Measurements from ENCODE around the gene CALU.

CALU gene

DNA sequence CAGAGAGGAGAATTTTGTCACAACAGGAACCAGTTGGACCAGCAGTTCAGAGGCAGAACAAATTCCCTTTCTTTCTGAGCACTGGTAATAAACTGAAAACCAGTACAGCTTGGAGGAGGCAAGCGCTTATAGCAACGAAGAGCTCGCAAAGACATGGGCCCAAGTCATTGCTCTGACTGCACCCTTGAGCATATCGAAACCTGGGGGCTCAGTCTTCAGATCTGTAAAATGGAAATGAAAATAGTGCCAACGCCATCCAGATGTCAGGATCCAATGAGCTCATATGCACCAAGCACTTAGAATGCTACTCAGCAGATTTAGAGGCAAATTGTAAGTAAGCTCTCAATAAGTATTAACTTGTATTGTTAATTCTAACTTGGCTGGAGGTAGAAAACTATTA lies 14.4 kb upstream of the CALU start:
- DNase-seq (ENCODE audit: low read depth in 1 of 2, low spot score in 1 of 2) = no peak

DNA sequence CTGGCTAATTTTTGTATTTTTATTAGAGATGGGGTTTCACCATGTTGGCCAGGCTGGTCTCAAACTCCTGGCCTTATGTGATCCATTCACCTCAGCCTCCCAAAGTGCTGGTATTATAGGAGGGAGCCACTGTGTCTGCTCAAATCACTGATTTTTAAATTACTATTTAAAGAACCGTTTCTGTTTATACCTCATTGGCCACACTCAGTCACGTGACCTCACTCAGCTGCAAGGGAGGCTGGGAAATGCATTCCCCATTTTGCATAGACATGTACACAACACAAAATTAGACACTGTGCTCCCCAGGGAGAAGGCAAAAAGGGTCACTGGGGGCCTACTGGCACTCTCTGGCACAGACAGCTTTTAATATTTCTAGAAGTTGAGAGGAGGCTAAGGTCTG lies 13.6 kb upstream of the CALU start:
- no peak for DNase-seq (ENCODE audit: low read depth in 1 of 2, low spot score in 1 of 2)

DNA sequence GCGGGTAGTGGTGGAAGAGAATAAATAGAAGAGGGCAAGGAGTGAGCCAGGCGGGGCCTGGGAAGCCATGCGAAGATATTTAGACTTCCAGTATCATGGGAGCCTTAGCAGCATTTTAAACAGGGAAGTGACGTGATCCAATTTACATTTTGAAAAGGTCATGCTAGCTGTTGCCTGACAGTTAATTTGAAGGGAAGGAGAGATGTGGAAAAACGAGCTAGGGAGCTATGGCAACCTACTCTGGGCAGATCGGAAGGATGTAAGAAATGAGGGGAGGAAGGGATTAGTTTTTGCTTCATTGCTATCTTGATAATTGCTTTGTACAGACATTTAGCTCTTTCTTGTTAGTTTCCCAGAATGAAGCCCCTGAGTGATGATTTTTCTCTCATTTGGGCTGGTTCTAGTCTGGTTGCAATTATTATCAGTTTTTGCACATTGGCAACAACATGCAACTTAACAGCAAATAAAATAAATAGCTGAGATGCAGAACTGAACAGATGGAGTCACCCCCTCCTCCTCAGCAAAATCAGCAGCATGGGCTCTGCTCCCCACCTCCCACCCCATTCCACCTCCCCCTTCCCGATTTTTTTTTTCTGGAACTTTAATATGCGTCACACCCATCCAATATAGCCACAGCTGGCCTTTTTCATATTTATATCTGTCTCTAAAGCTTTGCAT lies 13.0 kb upstream of the CALU start:
- no peak for DNase-seq (ENCODE audit: low read depth in 1 of 2, low spot score in 1 of 2)

DNA sequence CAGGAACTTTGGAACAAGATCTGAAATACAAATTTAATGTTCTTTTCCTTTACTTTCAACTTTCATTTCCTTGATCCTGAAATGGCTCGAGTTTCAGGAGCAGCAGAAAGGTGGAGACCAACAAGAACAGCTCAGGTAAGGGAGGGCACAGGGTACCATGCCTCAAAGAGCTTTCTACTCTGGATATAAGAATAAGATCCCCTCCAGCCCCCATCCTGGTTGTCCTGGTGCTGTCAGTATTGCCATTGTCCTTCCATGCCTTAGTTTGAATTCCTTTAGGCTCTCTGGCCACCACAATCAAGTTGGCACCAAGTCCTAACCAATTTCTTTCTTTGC lies 12.5 kb upstream of the CALU start:
- DNase-seq (ENCODE audit: low read depth in 1 of 2, low spot score in 1 of 2) = no peak

DNA sequence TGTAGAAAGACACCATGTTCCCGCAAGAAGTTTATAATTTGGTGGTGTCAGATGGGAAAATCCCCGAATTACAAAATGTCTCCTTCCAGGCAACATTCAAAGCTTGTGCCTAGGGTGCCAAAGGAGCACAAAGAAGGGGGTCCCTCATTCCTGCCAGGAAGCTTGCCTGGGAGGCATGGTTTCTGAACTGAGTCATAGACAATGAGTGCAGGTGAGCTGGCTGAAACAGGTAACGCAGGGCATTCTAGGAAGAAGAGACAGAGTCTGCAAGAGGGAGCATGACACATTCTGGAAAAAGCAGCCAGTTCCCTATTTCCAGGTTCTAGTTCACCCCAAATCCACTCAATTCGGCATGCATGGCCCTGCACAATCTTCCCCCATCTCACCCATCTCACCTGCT lies 11.9 kb upstream of the CALU start:
- DNase-seq (ENCODE audit: low read depth in 1 of 2, low spot score in 1 of 2) = no peak

DNA sequence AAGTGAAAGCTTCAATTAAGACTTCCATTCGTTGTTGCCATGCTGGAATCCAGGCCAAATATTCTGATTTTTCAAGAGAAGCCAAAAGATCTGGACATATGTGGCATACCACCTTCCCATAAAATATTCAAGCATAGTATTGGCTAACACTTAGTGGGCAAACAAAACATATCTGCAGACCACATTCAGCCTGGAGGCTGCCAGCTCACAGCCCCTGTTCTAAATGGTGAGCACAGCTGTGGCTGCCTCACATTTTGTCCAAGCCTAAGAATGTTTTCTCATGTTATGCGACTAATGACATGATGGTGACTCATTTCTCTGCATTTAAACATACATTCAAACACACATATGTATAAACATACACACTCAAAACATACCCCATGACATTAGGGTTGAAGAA lies 10.6 kb upstream of the CALU start:
- DNase-seq (ENCODE audit: low read depth in 1 of 2, low spot score in 1 of 2) = no peak

DNA sequence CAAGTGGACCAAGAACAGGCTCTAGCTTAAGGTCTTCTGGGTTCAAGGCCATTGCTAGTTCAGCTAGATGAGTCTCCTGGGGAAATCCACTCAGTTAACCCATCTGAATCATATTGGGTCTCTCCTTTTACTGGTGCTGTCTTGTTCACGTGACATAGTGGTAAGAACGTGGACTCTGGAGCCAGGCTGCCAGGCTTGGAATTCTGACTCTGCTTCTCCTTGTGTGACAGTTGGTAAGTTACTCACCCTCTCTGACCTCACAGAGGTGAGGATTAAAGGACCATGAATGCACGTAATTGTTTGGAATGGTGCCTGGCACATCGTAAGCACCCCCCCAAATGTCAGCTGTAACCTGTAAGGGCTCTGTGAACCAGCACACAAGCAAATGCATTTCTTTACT lies 9.7 kb upstream of the CALU start:
- no peak for DNase-seq (ENCODE audit: low read depth in 1 of 2, low spot score in 1 of 2)

DNA sequence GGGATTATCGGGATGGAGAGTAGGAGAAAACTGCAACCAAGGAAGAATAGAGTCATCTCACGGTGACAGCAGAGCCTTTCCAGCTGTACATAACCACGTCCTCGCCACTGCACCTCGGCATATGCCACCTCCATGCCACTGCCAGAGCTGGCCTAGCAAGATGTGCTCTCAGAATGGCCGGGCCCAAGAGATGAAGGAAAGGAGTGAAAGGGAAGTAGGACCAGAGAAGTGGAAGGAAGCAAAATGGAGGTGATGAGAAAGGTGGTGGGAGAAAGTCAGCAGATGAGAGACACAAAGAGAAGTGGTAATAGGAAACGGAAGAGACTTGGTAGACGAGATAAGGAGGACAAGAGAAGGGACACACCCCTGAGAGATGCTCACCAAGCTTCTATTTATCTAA lies 8.0 kb upstream of the CALU start:
- no peak for DNase-seq (ENCODE audit: low read depth in 1 of 2, low spot score in 1 of 2)

DNA sequence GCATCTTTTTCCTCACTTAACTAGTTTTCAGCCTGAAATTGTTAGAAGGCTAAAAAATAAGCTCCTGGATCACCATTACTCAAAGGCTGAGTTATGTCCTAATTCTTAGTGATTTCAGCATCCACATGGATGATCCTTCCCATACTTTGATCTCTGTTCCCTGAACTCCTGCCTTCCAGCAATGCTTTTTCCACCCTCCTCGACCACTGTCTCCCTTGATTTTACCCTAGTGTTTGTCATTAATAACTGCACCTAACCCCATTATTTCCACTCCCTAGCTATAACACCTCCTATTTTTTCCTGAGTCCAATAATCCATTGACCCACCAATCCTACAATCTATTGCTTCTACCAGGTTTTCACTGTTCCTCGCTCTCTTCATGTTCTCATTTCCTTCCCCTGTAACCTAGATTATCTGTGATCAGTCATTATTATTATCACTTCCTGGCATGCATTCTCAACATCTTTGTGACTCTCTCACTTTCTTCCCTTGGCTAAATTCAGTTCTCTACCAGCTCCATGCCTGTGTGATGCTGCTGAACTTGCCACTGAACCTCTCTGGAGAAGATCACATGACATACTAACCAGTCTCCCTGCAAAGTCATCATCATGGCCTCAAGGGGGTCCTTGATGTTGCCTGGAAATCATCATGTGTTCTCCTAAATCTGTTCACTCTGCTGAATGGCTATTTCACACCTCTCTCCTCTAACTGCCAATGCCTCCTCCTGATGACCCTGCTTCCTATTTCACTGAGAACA lies 6.5 kb upstream of the CALU start:
- DNase-seq (ENCODE audit: low read depth in 1 of 2, low spot score in 1 of 2) = no peak

DNA sequence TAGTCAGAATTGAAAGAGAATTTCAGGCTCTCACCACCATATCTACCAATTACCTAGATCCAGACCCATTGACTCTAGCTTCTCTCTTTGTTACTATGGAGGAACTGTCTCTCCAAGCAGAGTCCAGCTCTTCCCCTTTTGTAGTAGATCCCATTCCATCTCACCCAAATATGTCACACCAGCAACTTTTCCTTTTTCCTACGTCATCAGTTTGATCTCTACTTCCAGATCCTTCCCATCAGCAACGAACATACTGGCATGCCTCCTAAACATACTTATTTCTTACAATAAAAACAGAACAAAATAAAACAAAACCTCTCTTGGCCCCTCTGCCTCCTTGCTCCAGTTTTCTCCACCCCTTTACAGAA lies 5.9 kb upstream of the CALU start:
- no peak for DNase-seq (ENCODE audit: low read depth in 1 of 2, low spot score in 1 of 2)

DNA sequence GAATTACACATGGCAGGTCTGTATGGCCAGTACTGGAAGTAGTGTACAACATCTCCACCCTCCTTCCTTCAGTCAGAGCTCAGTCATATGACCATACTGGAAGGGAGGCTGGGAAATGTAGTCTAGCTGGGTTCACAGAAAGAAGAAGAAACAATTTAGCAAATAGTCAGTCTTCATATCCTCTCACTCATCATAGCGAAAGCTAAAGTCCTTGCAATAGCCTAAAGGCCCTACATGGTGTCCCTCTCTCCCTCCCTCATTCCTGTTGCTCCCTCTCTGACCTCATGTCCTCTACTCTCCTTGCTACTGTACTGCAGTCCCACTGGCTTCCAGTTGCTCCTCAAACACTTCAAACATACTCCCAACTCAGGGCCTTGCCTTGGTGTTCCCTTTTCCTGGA lies 4.3 kb upstream of the CALU start:
- DNase-seq (ENCODE audit: low read depth in 1 of 2, low spot score in 1 of 2) = no peak

DNA sequence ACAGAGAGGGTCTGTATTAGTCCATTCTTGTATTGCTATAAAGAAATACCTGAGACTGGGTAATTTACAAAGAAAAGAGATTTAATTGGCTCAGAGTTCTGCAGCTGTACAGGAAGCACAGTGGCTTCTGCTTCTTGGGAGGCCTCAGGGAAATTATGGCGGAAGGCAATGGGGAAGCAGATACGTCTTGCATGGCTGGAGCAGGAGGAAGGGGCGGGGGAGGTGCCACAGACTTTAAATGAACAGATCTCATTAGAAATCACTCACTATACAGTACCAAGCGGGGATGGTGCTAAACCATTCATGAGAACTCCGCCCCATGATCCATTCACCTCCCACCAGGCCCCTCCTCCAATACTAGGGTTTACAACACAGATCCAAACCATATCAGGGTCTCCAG lies 3.7 kb upstream of the CALU start:
- DNase-seq (ENCODE audit: low read depth in 1 of 2, low spot score in 1 of 2) = no peak

DNA sequence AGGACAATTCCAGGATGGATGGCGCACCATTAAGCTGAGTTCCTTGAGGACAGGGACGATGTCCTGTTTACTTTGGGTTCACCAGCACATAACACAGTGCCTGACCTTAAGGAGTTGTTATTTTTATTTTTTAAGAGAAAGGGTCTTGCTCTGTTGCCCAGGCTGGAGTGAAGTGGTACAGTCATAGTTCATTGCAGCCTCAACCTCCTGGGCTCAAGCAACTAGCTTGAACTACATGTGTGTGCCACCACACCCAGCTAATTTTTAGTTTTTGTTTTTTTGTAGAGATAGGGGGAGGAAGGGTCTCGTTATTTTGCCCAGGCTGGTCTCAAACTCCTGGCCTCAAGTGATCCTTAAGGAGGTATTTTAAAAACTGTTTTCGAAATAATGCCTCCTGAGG lies 1.7 kb upstream of the CALU start:
- DNase-seq (ENCODE audit: low read depth in 1 of 2, low spot score in 1 of 2) = no peak

DNA sequence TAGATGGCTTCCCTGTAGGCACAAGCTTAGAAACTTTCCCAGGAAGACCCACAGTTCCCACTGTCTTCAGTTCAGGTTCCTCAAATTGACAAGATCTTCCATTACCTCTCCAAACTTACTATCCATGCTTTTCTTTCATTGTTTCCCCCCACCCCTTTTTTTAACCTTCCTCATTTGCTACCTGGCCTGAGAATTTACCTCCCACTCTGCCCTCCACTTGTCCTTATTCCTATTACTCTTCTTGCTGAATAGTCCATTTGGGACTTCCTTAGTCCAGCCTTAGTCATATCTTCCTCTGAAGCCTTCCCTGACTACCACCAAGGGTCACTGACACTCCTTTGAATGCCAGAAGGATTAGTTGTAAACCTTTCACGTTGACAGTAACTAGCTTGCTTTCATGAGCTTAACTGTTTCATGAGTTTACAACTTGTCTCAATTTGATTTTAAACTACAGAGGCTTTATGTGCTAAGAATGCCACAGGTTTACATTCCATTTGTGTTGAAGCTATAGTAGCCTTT lies 1.2 kb upstream of the CALU start:
- no peak for DNase-seq (ENCODE audit: low read depth in 1 of 2, low spot score in 1 of 2)

DNA sequence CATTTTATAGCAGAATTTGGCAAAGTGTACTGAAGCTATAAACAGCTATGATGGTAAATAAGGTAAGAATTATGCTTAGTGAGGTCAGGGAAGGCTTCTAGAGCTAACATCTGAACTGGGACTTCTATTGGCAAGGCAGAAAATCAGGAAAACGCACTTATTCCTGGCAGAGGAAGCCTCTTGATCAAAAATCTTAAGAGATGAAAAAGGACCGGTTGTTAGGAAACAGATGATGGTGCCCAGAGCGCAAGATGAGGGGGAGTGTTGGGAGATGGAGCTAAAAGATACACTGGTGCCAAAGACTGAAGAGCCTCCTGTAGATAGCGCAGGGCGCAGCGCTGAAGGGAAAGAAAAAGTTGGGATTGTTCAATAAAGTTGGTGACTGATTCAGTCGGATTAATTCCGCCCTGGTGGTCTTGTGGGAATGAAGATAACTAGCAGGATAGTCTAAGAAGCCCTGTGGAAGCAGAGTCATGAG lies 550 bp upstream of the CALU start:
- DNase-seq (ENCODE audit: low read depth in 1 of 2, low spot score in 1 of 2) = no peak

DNA sequence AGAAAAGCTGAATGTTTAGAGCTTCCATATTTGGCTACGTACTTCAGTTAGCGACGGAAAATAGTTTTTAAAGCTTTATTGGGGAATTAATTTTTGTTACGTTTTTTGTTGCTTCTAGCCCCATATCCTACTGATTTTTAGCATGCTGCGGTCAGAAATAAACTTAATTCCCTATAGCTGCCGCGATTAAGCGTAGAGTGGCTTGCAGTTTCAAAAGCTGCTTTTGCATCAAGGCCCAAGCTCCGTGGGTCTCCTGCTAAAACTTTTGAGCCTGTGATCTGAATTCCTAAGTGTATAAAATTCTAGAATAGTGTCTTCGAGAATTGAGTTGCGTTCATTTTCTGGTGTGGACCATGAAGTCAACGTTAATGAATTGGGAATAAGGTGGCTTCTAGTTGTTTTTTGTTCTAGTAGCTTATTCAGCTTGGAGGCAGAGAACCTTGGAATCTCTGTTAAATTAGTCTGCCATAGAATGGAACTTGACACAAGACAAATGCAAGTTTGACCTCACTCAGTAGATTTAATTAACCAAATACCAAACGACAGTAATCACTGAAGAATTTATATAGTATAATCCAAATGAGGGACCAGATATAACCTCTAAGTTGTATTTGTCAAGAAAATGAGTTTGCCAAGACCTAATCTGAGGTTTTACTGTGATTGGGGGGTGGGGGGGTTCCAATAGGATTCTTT lies 977 bp downstream of the CALU start:
- DNase-seq (ENCODE audit: low read depth in 1 of 2, low spot score in 1 of 2) = no peak

DNA sequence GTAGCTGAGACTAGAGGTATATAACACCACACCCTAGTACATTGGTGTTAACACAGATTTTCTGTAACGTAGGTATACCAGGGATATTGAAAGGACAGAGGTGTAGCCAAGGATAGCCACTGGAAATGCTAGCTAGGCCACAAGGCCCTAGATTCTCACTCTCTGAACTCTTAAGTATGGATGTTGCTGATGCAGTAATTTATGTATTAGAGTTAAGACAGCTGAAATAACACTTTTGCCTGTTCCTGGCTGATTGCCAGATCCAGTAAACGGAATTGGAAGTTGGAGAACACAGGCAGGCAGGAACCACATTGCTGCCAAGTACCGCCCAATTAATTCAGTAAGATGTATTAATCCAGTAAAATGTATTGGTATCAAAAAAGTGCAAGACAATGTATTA lies 1.8 kb downstream of the CALU start:
- no peak for DNase-seq (ENCODE audit: low read depth in 1 of 2, low spot score in 1 of 2)

DNA sequence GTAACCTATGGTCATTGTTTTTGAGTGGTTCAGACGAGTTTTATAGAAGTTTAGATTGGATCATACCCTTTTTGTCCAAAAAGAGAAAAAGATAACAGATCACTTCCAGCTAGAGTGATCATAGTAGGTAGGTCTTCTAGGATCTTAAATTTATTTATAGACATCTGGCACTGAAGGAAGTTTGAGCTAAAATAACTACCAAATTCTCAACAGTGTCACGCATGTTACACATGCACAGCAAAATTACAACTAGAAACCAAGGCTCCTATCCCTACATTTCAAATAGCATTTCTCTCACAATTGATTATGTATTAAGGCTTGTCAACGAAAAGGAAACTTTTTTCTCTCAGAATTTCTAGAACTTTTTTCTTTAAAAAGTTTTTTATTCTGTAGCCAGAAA lies 2.3 kb downstream of the CALU start:
- DNase-seq (ENCODE audit: low read depth in 1 of 2, low spot score in 1 of 2) = no peak

DNA sequence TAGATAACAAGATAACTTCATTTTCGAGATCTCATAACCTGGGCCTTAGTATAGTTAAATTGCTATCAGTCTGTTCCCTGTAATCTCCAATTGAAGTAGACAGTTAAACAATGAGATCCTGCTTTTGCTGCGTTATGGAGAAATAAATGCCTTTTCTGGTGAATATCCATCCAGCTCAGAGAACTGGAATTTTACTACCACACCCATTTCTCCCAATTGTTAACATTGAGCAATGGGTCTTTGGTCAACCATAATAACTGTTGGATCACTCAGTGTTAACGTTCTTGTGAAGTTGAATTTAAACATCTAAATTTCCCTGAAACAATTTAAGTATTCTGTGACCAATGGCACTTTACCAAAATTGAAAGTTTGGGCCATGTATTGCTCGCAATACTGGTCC lies 3.0 kb downstream of the CALU start:
- no peak for DNase-seq (ENCODE audit: low read depth in 1 of 2, low spot score in 1 of 2)

DNA sequence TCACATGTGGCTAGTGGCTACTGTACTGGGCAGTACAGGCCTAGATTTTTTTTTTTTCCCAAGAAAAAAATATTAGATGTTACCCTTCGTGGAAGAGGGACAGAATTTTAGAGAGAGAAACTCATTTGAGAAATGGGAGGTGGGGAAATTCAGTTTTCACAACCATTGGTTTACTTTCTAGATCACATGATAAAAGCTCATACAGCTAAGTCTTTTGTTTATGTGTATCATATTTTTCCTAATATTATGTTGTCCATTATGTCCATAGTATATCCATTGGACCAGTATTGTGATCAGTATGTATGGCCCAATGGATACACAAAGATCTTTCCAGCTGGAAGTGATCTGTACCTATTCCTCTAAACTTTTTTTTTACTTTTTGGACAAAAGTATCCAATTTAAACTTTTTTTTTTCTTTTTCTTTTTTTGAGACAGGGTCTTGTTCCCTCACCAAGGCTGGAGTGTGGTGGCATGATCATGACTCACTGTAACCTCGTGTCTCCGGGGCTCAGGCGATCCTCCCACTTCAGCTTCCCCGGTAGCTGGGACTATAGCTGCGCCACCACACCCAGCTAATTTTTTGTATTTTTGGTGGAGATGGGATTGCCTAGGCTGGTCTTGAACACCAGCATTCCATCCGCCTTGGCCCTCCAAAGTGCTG lies 4.1 kb downstream of the CALU start:
- DNase-seq (ENCODE audit: low read depth in 1 of 2, low spot score in 1 of 2) = no peak

DNA sequence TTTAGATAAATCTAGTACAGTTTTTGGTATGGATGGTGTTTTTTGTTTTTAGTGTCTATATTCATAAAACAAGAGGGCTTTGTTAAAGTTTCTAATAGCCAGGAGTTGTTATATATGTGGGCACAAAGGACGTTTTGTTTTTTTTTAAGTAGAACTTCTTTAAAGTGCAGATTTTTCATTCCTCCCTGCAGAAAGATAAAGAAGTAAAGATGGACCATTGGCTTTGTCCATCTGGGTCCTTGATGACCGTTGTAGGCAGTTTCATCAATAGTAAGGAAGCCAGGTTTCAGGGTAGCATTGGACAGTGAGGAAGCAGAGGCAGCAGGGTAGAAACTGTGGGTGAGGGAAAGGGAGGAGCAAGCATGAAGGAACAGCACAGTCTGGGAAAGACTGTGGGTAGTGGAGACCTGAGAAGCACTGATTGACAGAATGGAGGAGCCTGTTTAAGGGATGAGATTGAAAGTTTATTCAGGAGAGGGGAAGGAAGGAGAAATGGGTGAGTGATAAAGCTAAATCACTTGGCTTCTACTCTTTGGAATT lies 5.3 kb downstream of the CALU start:
- no peak for DNase-seq (ENCODE audit: low read depth in 1 of 2, low spot score in 1 of 2)

DNA sequence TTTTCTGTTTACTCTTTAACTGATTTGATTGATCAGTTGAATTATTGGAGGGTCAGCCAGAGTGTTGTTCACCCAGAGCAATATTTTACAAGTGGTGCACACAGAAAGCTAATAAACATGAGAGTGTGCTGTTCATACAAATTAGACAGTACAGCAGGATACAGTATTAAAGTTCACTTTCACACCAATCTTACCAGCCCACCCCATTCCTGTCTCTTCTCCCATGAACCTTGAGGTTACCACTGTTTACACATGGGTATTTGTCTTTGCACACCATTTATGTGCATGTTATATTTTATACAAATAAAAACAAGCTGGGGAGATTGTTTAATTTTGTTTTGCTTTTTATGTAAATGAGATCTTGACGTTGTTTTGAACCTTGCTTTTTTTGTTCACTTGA lies 6.5 kb downstream of the CALU start:
- no peak for DNase-seq (ENCODE audit: low read depth in 1 of 2, low spot score in 1 of 2)
